K562 (cell line): ENCODE measurements around the gene CIB2. TPM values are rescaled to one million over a fixed set of nuclear protein-coding genes. Genes with fewer than 3 reads are reported as not detected.
A peak's percentile ranks its signal among the peaks of the same experiment; 100 is the strongest.

ENCODE experiments used
- BCOR ChIP-seq: fragments of 450-650 bp; IDR thresholded peaks from 2 replicates; pipeline ENCODE4 v1.6.1; 2016
- ZBTB40 ChIP-seq, 2 experiments: fragments of 450-650 bp in 1 of 2; sonication (generic) in 1 of 2; formaldehyde crosslinking in 1 of 2; IDR thresholded peaks; 2 replicates each; pipeline versions ENCODE4 v1.7.1 to v1.9.0; 2016 to 2022; ENCODE audit warnings: inconsistent platforms in 1 of 2, mild to moderate bottlenecking in 1 of 2, missing genetic modification reagents in 1 of 2
- ZNF212 ChIP-seq: fragments of 450-650 bp; formaldehyde crosslinking; IDR thresholded peaks from 2 replicates; pipeline ENCODE4 v1.4.0; 2020; ENCODE audit warnings: mild to moderate bottlenecking
- polyA plus RNA-seq, 8 experiments: library from polyadenylated mRNA; depleted of rRNA in 4 of 8; stranded (reverse) in 5 of 8; unstranded in 3 of 8; fragments of >200 nt; fragmentation: Nextera tagmentation in 2 of 8; fragmentation: Illumina TruSeq in 1 of 8; extraction: Ambion mirVana in 2 of 8; extraction: Trizol in 1 of 8; gene quantifications; 2 replicates each; pipeline versions ENCODE4 v1.2.1 to v1.2.3, GENCODE V29; 2011 to 2014; ENCODE audit warnings: inconsistent platforms in 1 of 8, missing spikeins in 1 of 8
- total RNA-seq, 7 experiments: library from RNA; depleted of rRNA in 6 of 7; stranded (reverse); fragments of >200 nt in 6 of 7; fragmentation: Illumina TruSeq in 2 of 7; extraction: Trizol in 2 of 7; gene quantifications; 2 replicates each; pipeline versions ENCODE4 v1.2.1 to v1.2.3, GENCODE V29; 2011 to 2021; ENCODE audit warnings: low replicate concordance in 1 of 7

The CIB2 gene
- total and polyA plus RNA-seq, 9 of the 15 experiments (the other 6 are each of a cell fraction or from before 2014, with no cell fraction given) = 1.5 to 37.4 (median 19.4) TPM

GRCh38 chr15:78077053-78077870 lies 54.0 kb downstream of the CIB2 start, which contains the start of gene TBC1D2B (continued):
- peak; percentile 46 for TF ChIP-seq ZBTB40 (IDR thresholded peaks at IDR 0.05)
- no peak for TF ChIP-seq ZBTB40 (CRISPR knock-in tag; IDR thresholded peaks at IDR 0.05)
- no peak for TF ChIP-seq ZNF212 (CRISPR knock-in tag)
- TF ChIP-seq BCOR = 0 out of 2 replicates have a peak, but pooled peaks have one; percentile 8
- TF ChIP-seq, all 486 proteins: peak for 60
